HepG2 (cell line): Measurements from ENCODE around the gene SOX4. TPM values are rescaled to one million over a fixed set of nuclear protein-coding genes. Genes with fewer than 3 reads are reported as not detected.

Experiments used
- BCL6 ChIP-seq: IDR thresholded peaks from 2 replicates; pipeline ENCODE4 v1.6.1; 2016; ENCODE audit warnings: missing genetic modification reagents, missing compliant biosample characterization
- DNMT3B ChIP-seq: conservative IDR thresholded peaks from 2 replicates; pipeline ENCODE4 v1.6.1; 2016; ENCODE audit warnings: missing biosample characterization, control low read depth
- FOSL2 ChIP-seq: sonication (generic); formaldehyde crosslinking; IDR thresholded peaks from 2 replicates; pipeline ENCODE4 v1.4.0; 2020; ENCODE audit warnings: missing genetic modification reagents
- GABPB1 ChIP-seq: IDR thresholded peaks from 2 replicates; pipeline ENCODE4 v1.6.1; 2016; ENCODE audit warnings: mild to moderate bottlenecking, missing genetic modification reagents, moderate library complexity, missing compliant biosample characterization
- GATAD2A ChIP-seq: IDR thresholded peaks from 2 replicates; pipeline ENCODE4 v1.6.1; 2016
- HDAC6 ChIP-seq: fragments of 200-600 bp; sonication (generic); IDR thresholded peaks from 2 replicates; pipeline ENCODE4 v1.7.0; 2017; ENCODE audit warnings: mild to moderate bottlenecking, antibody characterized with exemption, low read length, low read depth
- HMGXB3 ChIP-seq: sonication (generic); formaldehyde crosslinking; IDR thresholded peaks from 2 replicates; pipeline ENCODE4 v1.4.0; 2020; ENCODE audit warnings: missing genetic modification reagents, borderline replicate concordance
- KDM2A ChIP-seq: sonication (generic); formaldehyde crosslinking; IDR thresholded peaks from 2 replicates; pipeline ENCODE4 v1.4.0; 2020; ENCODE audit warnings: low read depth, missing genetic modification reagents, borderline replicate concordance
- MEIS1 ChIP-seq: sonication (generic); formaldehyde crosslinking; IDR thresholded peaks from 2 replicates; pipeline ENCODE4 v1.9.0; 2021; ENCODE audit warnings: mild to moderate bottlenecking, missing genetic modification reagents, moderate library complexity, borderline replicate concordance
- REXO4 ChIP-seq: sonication (generic); formaldehyde crosslinking; IDR thresholded peaks from 2 replicates; pipeline ENCODE4 v1.8.0; 2022; ENCODE audit warnings: missing genetic modification reagents, mild to moderate bottlenecking, borderline replicate concordance
- RXRB ChIP-seq: IDR thresholded peaks from 2 replicates; pipeline ENCODE4 v1.6.1; 2016; ENCODE audit warnings: borderline replicate concordance, missing genetic modification reagents, missing compliant biosample characterization
- SIX1 ChIP-seq: sonication (generic); formaldehyde crosslinking; IDR thresholded peaks from 2 replicates; pipeline ENCODE4 v1.4.0; 2020; ENCODE audit warnings: missing genetic modification reagents, borderline replicate concordance
- ZBED4 ChIP-seq: sonication (generic); formaldehyde crosslinking; IDR thresholded peaks from 2 replicates; pipeline ENCODE4 v1.4.0; 2020; ENCODE audit warnings: missing genetic modification reagents, borderline replicate concordance
- ZNF234 ChIP-seq: sonication (generic); formaldehyde crosslinking; conservative IDR thresholded peaks from 2 replicates; pipeline ENCODE4 v1.5.1; 2020; ENCODE audit warnings: mild to moderate bottlenecking, missing genetic modification reagents
- ZNF574 ChIP-seq: sonication (generic); formaldehyde crosslinking; IDR thresholded peaks from 2 replicates; pipeline ENCODE4 v1.4.0; 2020; ENCODE audit warnings: missing genetic modification reagents
- ZNF746 ChIP-seq: sonication (generic); formaldehyde crosslinking; IDR thresholded peaks from 2 replicates; pipeline ENCODE4 v1.8.0; 2022; ENCODE audit warnings: mild to moderate bottlenecking, missing genetic modification reagents
- polyA plus RNA-seq, 8 experiments: library from polyadenylated mRNA; depleted of rRNA in 3 of 8; stranded (reverse) in 7 of 8; unstranded in 1 of 8; fragments of >200 nt; fragmentation: Illumina TruSeq in 4 of 8; extraction: Trizol in 4 of 8; gene quantifications; 2 replicates each; pipeline versions ENCODE4 v1.2.1 to v1.2.3, GENCODE V29; 2011 to 2016; ENCODE audit warnings: low read depth in 4 of 8, missing spikeins in 1 of 8, mixed read lengths in 1 of 8; ENCODE audit not compliant: insufficient read depth in 1 of 8
- total RNA-seq, 5 experiments: library from RNA; depleted of rRNA; stranded (reverse); fragments of >200 nt; fragmentation: Illumina TruSeq; extraction: Trizol; gene quantifications; 2 replicates each; pipeline ENCODE4 v1.2.3, GENCODE V29; 2016; ENCODE audit warnings: low read depth in 1 of 5

The SOX4 gene
- total and polyA plus RNA-seq, 2 of the 13 experiments (the other 11 are each of a cell fraction or from before 2014, with no cell fraction given): 2.6 to 3.4 TPM

GRCh38 chr6:21589352-21590345, 3.9 kb upstream of the SOX4 start (continued):
- no peak for TF ChIP-seq ZNF746 (CRISPR knock-in tag)
- no peak for TF ChIP-seq REXO4 (CRISPR knock-in tag)
- no peak for TF ChIP-seq DNMT3B (CRISPR knock-in tag)
- no peak for TF ChIP-seq ZNF234 (CRISPR knock-in tag)
- 0 out of 2 replicates have a peak, but pooled peaks have one; percentile 35 for TF ChIP-seq SIX1 (CRISPR knock-in tag)
- TF ChIP-seq GABPB1 (CRISPR knock-in tag): peak; percentile 64
- TF ChIP-seq ZBED4 (CRISPR knock-in tag): no peak
- no peak for TF ChIP-seq ZNF574 (CRISPR knock-in tag)
- TF ChIP-seq GATAD2A (CRISPR knock-in tag): peak; percentile 52; the same call in 1 of the 2 replicates
- peak; percentile 64 for TF ChIP-seq BCL6 (CRISPR knock-in tag)
- TF ChIP-seq HDAC6: no peak
- peak; percentile 90 for TF ChIP-seq KDM2A
- peak; percentile 54; the same call in 1 of the 2 replicates for TF ChIP-seq RXRB (CRISPR knock-in tag)
- peak; percentile 69; the same call in 1 of the 2 replicates for TF ChIP-seq MEIS1 (CRISPR knock-in tag)
- TF ChIP-seq FOSL2 (CRISPR knock-in tag): peak; percentile 56
- 0 out of 2 replicates have a peak, but pooled peaks have one; percentile 31 for TF ChIP-seq HMGXB3
